Neuronal stem cell (in vitro differentiated cells): Measurements from ENCODE around the gene CAMK1D.

Experiments used
- DNase-seq: peaks from one replicate; pipeline ENCODE4 v3.0.0-alpha.2; 2013; ENCODE audit warnings: low spot score
- H2AFZ ChIP-seq: one replicate; pipeline ENCODE4 v1.6.1; 2013; ENCODE audit warnings: mild to moderate bottlenecking, low read length, inconsistent platforms
- H2AK5ac ChIP-seq: 2 replicates; pipeline ENCODE4 v1.6.1; 2013; ENCODE audit warnings: low read depth, mild to moderate bottlenecking, inconsistent platforms, low read length, moderate library complexity, mixed read lengths
- H2BK120ac ChIP-seq: 2 replicates; pipeline ENCODE4 v1.6.1; 2013; ENCODE audit warnings: low read depth, mild to moderate bottlenecking, inconsistent platforms, low read length, moderate library complexity, mixed read lengths
- H2BK12ac ChIP-seq: one replicate; pipeline ENCODE4 v1.6.1; 2013; ENCODE audit warnings: low read length, inconsistent platforms
- H2BK15ac ChIP-seq: 2 replicates; pipeline ENCODE4 v1.6.1; 2013; ENCODE audit warnings: mild to moderate bottlenecking, low read length, inconsistent platforms, mixed read lengths
- H2BK5ac ChIP-seq: one replicate; pipeline ENCODE4 v1.6.1; 2013; ENCODE audit warnings: inconsistent platforms, mild to moderate bottlenecking, low read length, moderate library complexity
- H3K14ac ChIP-seq: one replicate; pipeline ENCODE4 v1.6.1; 2013; ENCODE audit warnings: low read length, inconsistent platforms
- H3K18ac ChIP-seq: 2 replicates; pipeline ENCODE4 v1.6.1; 2013; ENCODE audit warnings: low read length, inconsistent platforms
- H3K23ac ChIP-seq: 2 replicates; pipeline ENCODE4 v1.6.1; 2013; ENCODE audit warnings: low read depth, mild to moderate bottlenecking, mixed read lengths, low read length, inconsistent platforms; ENCODE audit not compliant: poor library complexity
- H3K27ac ChIP-seq: replicated peaks from 3 replicates; pipeline ENCODE4 v1.5.1; 2013; ENCODE audit warnings: low read length, inconsistent platforms
- H3K27me3 ChIP-seq, 3 experiments: 2 replicates each; pipeline ENCODE4 v1.6.1; 2013; ENCODE audit warnings: low read length in 3 of 3, mild to moderate bottlenecking in 2 of 3, inconsistent platforms in 1 of 3, low read depth in 1 of 3, mixed read lengths in 1 of 3, moderate library complexity in 1 of 3; ENCODE audit not compliant: control insufficient read depth in 3 of 3, insufficient read depth in 3 of 3
- H3K36me3 ChIP-seq, 2 donors: replicated peaks in 1 of 2; 2 replicates each; pipeline ENCODE4 v1.6.1; 2013; ENCODE audit warnings: low read length in 2 of 2; ENCODE audit not compliant: control insufficient read depth in 2 of 2, insufficient read depth in 2 of 2
- H3K4ac ChIP-seq: 2 replicates; pipeline ENCODE4 v1.6.1; 2013; ENCODE audit warnings: inconsistent platforms, mild to moderate bottlenecking, low read length, moderate library complexity
- H3K4me1 ChIP-seq, 2 donors: 1 replicate in 1 of 2; 2 replicates in 1 of 2; pipeline ENCODE4 v1.6.1; 2013; ENCODE audit warnings: low read length in 2 of 2, low read depth in 1 of 2; ENCODE audit not compliant: control insufficient read depth in 2 of 2, insufficient read depth in 1 of 2
- H3K4me2 ChIP-seq: one replicate; pipeline ENCODE4 v1.6.1; 2013; ENCODE audit warnings: mild to moderate bottlenecking, low read length, inconsistent platforms; ENCODE audit not compliant: insufficient read depth, poor library complexity, severe bottlenecking
- H3K4me3 ChIP-seq, 2 donors: 2 replicates each; pipeline ENCODE4 v1.5.1; 2013; ENCODE audit warnings: low read length in 2 of 2, mild to moderate bottlenecking in 2 of 2, inconsistent platforms in 1 of 2, moderate library complexity in 1 of 2
- H3K79me1 ChIP-seq: one replicate; pipeline ENCODE4 v1.6.1; 2013; ENCODE audit warnings: low read depth, mild to moderate bottlenecking, inconsistent platforms, low read length, moderate library complexity
- H3K9ac ChIP-seq: one replicate; pipeline ENCODE4 v1.6.1; 2013; ENCODE audit warnings: mild to moderate bottlenecking, low read depth, low read length, inconsistent platforms; ENCODE audit not compliant: poor library complexity
- H3K9me3 ChIP-seq, 2 donors: replicated peaks in 1 of 2; 2 replicates each; pipeline versions ENCODE3 to v1.6.1; 2013; ENCODE audit warnings: low read length in 2 of 2, mild to moderate bottlenecking in 2 of 2, inconsistent platforms in 1 of 2, low read depth in 1 of 2, mixed read lengths in 1 of 2, moderate library complexity in 1 of 2; ENCODE audit not compliant: control insufficient read depth in 2 of 2, insufficient read depth in 1 of 2
- H4K8ac ChIP-seq: one replicate; pipeline ENCODE4 v1.6.1; 2013; ENCODE audit warnings: low read depth, mild to moderate bottlenecking, inconsistent platforms, low read length, moderate library complexity
- H4K91ac ChIP-seq: one replicate; pipeline ENCODE4 v1.6.1; 2013; ENCODE audit warnings: low read length, low read depth, mild to moderate bottlenecking, inconsistent platforms; ENCODE audit not compliant: poor library complexity
- WGBS, 2 donors: extraction: QIAGEN DNeasy Blood & Tissue Kit; methylation state at CpG; one replicate each; pipeline ENCODE4 v1.1.7; 2013; ENCODE audit warnings: missing lambda C conversion rate in 2 of 2, mixed read lengths in 1 of 2; ENCODE audit not compliant: insufficient read length in 2 of 2, insufficient replicate concordance in 1 of 2; ENCODE audit errors: extremely low coverage in 2 of 2; 5-methylcytosine and 5-hydroxymethylcytosine counted together

Gene CAMK1D

DNA sequence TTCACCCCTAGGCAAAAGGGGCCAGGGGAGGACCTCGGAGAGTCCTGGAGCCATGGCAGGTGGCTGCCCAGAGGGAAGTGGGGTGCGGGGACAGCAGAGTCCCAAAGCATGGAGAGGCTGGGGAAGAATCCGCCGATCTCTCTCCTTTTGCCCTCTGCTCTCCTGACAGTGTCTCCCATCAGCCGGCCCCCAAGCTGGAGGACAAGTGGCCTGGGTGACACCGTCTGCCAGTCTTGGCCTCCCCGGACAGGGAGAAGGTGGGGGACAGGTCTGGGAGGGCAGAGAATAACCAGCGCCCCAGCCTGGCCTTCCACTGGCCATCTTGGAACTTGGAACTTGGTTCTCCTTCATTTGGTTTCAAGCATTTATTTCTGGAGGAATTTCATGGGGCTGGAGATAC, 77.9 kb downstream of the CAMK1D start:
- H3K27ac ChIP-seq: no peak overlapping the region

GRCh38 chr10:12428447-12429135, 79.2 kb downstream of the CAMK1D start:
- H2AFZ ChIP-seq: no peak overlapping the region
- H3K4me1 ChIP-seq: peaks cover 3 to 7% of the 10 kb centered on the region in 2 donors
- no peak overlapping the region for H2BK15ac ChIP-seq
- no peak overlapping the region for H3K4me2 ChIP-seq
- H3K18ac ChIP-seq: no peak overlapping the region
- no peaks in the 10 kb centered on the region for H3K27me3 ChIP-seq
- no peaks in the 10 kb centered on the region for H3K79me1 ChIP-seq
- no peak overlapping the region for H3K9ac ChIP-seq
- H3K4me3 ChIP-seq: no peak overlapping the region
- no peak overlapping the region for H3K14ac ChIP-seq
- WGBS, 2 donors: no CpG with 5 or more reads among the region's 16 CpGs
- H2BK12ac ChIP-seq: no peak overlapping the region
- no peak overlapping the region for H2AK5ac ChIP-seq
- no peak overlapping the region for H4K91ac ChIP-seq
- no peak overlapping the region for H3K23ac ChIP-seq
- no peak overlapping the region for H3K4ac ChIP-seq
- no peak overlapping the region for H2BK5ac ChIP-seq
- no peak overlapping the region for H2BK120ac ChIP-seq
- H3K36me3 ChIP-seq: no peaks in the 10 kb centered on the region
- no peaks in the 10 kb centered on the region for H3K9me3 ChIP-seq
- H4K8ac ChIP-seq: no peak overlapping the region
- H3K27ac ChIP-seq: no peak overlapping the region
- no peak for DNase-seq

More for the DNA sequence above, 77.9 kb downstream of the CAMK1D start:
- whole genome bisulfite sequencing, 2 donors: no CpG with 5 or more reads among the region's 8 CpGs
- no peak overlapping the region for H3K4me3 ChIP-seq
- peaks cover 3 to 7% of the 10 kb centered on the region in 2 donors for H3K4me1 ChIP-seq
- no peaks in the 10 kb centered on the region for H3K36me3 ChIP-seq
- H3K9me3 ChIP-seq: no peaks in the 10 kb centered on the region
- H4K8ac ChIP-seq: no peak overlapping the region
- no peaks in the 10 kb centered on the region for H3K27me3 ChIP-seq
- H3K14ac ChIP-seq: no peak overlapping the region
- no peak overlapping the region for H3K4me2 ChIP-seq
- no peak overlapping the region for H2AK5ac ChIP-seq
- no peak overlapping the region for H3K4ac ChIP-seq
- no peak overlapping the region for H2BK5ac ChIP-seq
- no peak overlapping the region for H3K18ac ChIP-seq
- H2AFZ ChIP-seq: no peak overlapping the region
- DNase-seq: no peak
- no peaks in the 10 kb centered on the region for H3K79me1 ChIP-seq
- no peak overlapping the region for H3K23ac ChIP-seq
- H3K9ac ChIP-seq: no peak overlapping the region
- no peak overlapping the region for H4K91ac ChIP-seq
- H2BK120ac ChIP-seq: no peak overlapping the region
- H2BK15ac ChIP-seq: no peak overlapping the region
- no peak overlapping the region for H2BK12ac ChIP-seq

DNA sequence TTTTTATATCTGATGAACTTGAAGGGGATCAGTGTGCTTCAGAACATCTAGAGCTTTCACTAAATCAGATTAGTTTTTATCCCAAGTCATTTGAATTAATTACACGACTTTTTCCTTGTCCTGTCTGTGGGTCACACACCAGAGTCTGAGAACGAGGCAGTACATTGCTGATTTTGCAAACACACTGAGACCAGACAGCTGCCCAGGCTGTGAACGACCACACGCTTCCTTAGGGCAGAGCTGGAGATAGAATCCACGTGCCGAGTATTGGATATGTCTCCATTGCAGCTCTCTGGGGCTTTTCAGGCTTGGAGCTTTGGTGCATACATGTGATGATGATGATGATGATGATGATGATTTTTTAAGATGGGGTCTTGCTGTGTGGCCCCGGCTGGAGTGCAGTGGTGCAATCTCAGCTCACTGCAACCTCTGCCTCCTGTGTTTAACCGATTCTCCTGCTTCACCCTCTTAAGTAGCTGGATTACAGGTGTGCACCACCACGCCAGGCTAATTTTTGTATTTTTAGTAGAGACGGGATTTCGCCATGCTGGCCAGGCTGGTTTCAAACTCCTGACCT, 81.1 kb downstream of the CAMK1D start:
- peaks cover 3 to 7% of the 10 kb centered on the region in 2 donors for H3K4me1 ChIP-seq
- no peak overlapping the region for H2BK15ac ChIP-seq
- H3K9ac ChIP-seq: no peak overlapping the region
- H3K4me3 ChIP-seq: no peak overlapping the region
- no peaks in the 10 kb centered on the region for H3K9me3 ChIP-seq
- no peak overlapping the region for H3K4ac ChIP-seq
- no peak overlapping the region for H2BK12ac ChIP-seq
- H3K14ac ChIP-seq: no peak overlapping the region
- no peak overlapping the region for H3K18ac ChIP-seq
- DNase-seq: no peak
- H3K36me3 ChIP-seq: no peaks in the 10 kb centered on the region
- H3K23ac ChIP-seq: no peak overlapping the region
- H2AFZ ChIP-seq: no peak overlapping the region
- no peak overlapping the region for H4K8ac ChIP-seq
- no peaks in the 10 kb centered on the region for H3K27me3 ChIP-seq
- H3K4me2 ChIP-seq: no peak overlapping the region
- no peak overlapping the region for H3K27ac ChIP-seq
- no peak overlapping the region for H2BK5ac ChIP-seq
- no peak overlapping the region for H4K91ac ChIP-seq
- H2BK120ac ChIP-seq: no peak overlapping the region
- WGBS, 2 donors: no CpG with 5 or more reads among the region's 11 CpGs
- H3K79me1 ChIP-seq: no peaks in the 10 kb centered on the region
- H2AK5ac ChIP-seq: no peak overlapping the region

- WGBS, 2 donors: no CpG with 5 or more reads among the region's 18 CpGs
- Histone ChIP-seq H3K9ac (no peak overlapping the region), H2BK5ac (no peak overlapping the region), H3K14ac (no peak overlapping the region), H3K27ac (no peak overlapping the region), H3K36me3 (no peaks in the 10 kb centered on the region), H4K91ac (no peak overlapping the region), H4K8ac (no peak overlapping the region), H3K4me2 (no peak overlapping the region), H2BK15ac (no peak overlapping the region), H3K4me3 (no peak overlapping the region), H2BK12ac (no peak overlapping the region), H3K18ac (no peak overlapping the region), H3K9me3 (no peaks in the 10 kb centered on the region), H3K79me1 (no peaks in the 10 kb centered on the region), H2BK120ac (no peak overlapping the region), H3K27me3 (no peaks in the 10 kb centered on the region), H3K4ac (no peak overlapping the region), H2AK5ac (no peak overlapping the region), H3K23ac (no peak overlapping the region), H3K4me1 (peaks cover 3 to 7% of the 10 kb centered on the region in 2 donors), H2AFZ (no peak overlapping the region)
- no peak for DNase-seq
Measured at GRCh38 chr10:12431151-12432101, 82.1 kb downstream of the CAMK1D start.
